ENCODE results near the gene CD244. TPM values are rescaled to one million over a fixed set of nuclear protein-coding genes. Genes with fewer than 3 reads are reported as not detected.
"Not testable (repeated sequence)": the region's sequence is repeated elsewhere in the genome, so short reads cannot be mapped to it uniquely, and the experiment has no call there.

Gene CD244
- total and polyA plus RNA-seq, 7 donors = 0.16 to 1.8 (median 0.36) TPM; not detected in 2

DNA sequence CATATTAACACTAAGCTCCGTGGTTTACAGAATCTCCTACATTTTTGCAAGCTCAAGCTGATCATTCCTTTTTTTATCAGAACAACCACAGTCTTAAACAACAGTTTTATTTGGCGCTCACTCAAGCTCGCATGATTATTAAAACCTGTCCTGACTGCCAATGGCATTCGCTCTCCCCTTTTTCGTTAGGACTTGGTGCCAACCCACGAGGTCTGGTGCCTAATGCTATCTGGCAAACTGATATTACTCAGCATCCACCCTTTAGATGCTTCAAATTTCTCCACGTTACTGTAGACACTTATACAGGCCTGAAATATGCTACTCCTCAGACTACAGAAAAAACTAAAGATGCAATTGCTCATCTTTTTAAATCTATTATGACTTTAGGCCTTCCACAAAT is 45.3 kb upstream of the CD244 start:
- TF ChIP-seq, protein P1, sequence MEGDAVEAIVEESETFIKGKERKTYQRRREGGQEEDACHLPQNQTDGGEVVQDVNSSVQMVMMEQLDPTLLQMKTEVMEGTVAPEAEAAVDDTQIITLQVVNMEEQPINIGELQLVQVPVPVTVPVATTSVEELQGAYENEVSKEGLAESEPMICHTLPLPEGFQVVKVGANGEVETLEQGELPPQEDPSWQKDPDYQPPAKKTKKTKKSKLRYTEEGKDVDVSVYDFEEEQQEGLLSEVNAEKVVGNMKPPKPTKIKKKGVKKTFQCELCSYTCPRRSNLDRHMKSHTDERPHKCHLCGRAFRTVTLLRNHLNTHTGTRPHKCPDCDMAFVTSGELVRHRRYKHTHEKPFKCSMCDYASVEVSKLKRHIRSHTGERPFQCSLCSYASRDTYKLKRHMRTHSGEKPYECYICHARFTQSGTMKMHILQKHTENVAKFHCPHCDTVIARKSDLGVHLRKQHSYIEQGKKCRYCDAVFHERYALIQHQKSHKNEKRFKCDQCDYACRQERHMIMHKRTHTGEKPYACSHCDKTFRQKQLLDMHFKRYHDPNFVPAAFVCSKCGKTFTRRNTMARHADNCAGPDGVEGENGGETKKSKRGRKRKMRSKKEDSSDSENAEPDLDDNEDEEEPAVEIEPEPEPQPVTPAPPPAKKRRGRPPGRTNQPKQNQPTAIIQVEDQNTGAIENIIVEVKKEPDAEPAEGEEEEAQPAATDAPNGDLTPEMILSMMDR (IDR thresholded peaks at IDR 0.05) = no peak
- no peak for TF ChIP-seq EP300 (IDR thresholded peaks at IDR 0.05)
- no peak for TF ChIP-seq POLR2A (IDR thresholded peaks at IDR 0.05)
- TF ChIP-seq POLR2AphosphoS5 (IDR thresholded peaks at IDR 0.05) = no peak

DNA sequence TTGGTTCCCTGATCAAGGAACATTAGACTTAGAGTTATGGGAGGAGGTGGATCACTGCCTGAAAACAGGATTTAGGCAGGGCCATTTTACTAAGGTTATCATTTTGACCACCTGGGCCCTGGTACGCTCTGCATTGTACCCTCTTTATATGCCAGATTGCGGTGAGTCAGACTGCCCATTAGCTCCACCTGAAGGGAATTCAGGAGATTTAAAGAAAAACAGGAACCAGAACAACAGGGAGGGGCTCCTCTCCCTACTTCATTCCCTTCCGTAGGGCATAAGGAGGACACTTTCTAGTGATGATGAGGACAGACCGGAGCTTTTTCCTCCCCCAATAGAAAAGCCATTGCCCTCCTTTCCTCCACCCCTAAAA is 42.9 kb upstream of the CD244 start:
- DNase-seq = no peak
- Histone ChIP-seq H3K27ac (no peak overlapping the region), H3K4me1 (no peaks in the 10 kb centered on the region), H3K27me3 (no peaks in the 10 kb centered on the region), H3K4me3 (no peak overlapping the region), H3K9me3 (peaks cover 0 to 3% (median 0%) of the 10 kb centered on the region in 4 donors), H3K36me3 (no peaks in the 10 kb centered on the region)
- TF ChIP-seq, protein P1 (IDR thresholded peaks at IDR 0.05) = no peak
- TF ChIP-seq POLR2AphosphoS5 (IDR thresholded peaks at IDR 0.05) (no peak), EP300 (IDR thresholded peaks at IDR 0.05) (no peak), POLR2A (IDR thresholded peaks at IDR 0.05) (no peak)
- WGBS, 2 donors = 87% methylated on average over 4 of the region's 4 CpGs
- intact Hi-C loops (cut with DNase I) = no loop called here

More for the DNA sequence above, 45.3 kb upstream of the CD244 start:
- no peaks in the 10 kb centered on the region for H3K9me3 ChIP-seq
- intact Hi-C loops (cut with DNase I) = no loop called here
- no peak for DNase-seq
- no peaks in the 10 kb centered on the region for H3K27me3 ChIP-seq
- H3K36me3 ChIP-seq = no peaks in the 10 kb centered on the region
- 82 to 87% methylated on average over 7 of the region's 7 CpGs for WGBS, 2 donors
- H3K27ac ChIP-seq = no peak overlapping the region
- no peak overlapping the region for H3K4me3 ChIP-seq
- no peaks in the 10 kb centered on the region for H3K4me1 ChIP-seq

DNA sequence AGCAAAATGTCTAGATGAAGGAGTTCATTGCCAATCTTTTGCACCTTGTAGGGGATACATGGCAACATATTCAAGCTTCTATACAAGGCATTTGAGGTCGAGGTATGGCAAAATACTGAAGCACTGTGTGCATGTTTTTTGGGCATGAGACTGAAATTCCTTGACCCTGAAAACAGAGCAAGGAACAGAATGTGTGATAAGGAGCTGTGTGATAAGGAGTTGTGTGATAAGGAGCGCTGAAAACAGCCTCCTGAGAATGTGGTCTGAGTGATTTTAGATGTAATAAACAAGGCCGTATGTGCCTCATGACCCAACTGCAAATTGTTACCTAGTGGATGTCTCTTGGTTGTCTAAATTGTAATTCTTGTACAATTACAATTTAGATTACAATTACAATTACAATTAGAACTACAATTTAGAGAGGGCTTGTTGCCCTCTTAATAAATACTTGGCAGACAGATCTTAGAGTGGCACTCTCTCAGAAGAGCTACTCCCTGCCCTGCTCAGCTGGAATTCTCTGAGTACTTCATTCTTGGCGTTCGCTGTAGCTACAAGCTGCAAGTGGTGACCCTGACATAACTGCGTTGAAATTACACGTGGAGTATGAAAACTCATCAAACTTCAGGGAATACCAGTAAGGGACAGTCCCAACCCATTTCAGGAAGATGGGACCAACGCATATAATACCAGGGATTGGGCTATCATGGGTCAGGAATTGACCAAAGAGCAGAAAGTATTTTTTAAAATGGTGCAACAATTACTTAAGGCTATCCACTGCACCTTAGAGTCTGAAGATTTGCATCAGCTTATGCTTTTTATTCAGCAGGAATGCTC is 42.3 kb upstream of the CD244 start:
- no peak for TF ChIP-seq POLR2AphosphoS5 (IDR thresholded peaks at IDR 0.05)
- TF ChIP-seq POLR2A (IDR thresholded peaks at IDR 0.05) = no peak
- TF ChIP-seq, protein P1 (IDR thresholded peaks at IDR 0.05) = no peak
- no peak for TF ChIP-seq EP300 (IDR thresholded peaks at IDR 0.05)
- 75 to 88% methylated on average over 8 of the region's 8 CpGs for WGBS, 2 donors

DNA sequence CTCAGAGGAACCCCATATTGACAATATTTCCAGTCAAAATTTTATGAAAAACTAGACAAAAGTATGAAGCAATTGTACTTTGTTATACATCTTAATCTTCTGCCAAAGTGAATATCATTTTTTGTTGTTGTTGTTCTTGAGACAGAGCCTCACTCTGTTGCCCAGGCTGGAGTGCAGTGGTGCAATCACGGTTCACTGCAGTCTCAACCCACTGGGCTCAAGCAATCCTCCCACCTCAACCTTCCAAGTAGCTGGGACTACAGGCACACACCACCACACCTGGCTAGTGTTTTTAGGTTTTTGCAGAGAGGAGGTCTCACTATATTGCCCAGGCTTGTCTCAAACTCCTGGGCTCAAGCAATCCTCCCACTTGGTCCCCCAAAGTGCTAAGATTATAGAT is 39.6 kb upstream of the CD244 start:
- 72 to 84% methylated on average over 1 of the region's 1 CpG for WGBS, 2 donors
- H3K4me3 ChIP-seq; intact Hi-C loops (cut with DNase I); H3K27ac ChIP-seq; H3K36me3 ChIP-seq; H3K27me3 ChIP-seq; DNase-seq; H3K4me1 ChIP-seq; H3K9me3 ChIP-seq: not testable (repeated sequence)

More for the DNA sequence above, 42.3 kb upstream of the CD244 start:
- no peaks in the 10 kb centered on the region for H3K36me3 ChIP-seq
- peaks cover 0 to 5% (median 0%) of the 10 kb centered on the region in 4 donors for H3K9me3 ChIP-seq
- no peaks in the 10 kb centered on the region for H3K4me1 ChIP-seq
- no peaks in the 10 kb centered on the region for H3K27me3 ChIP-seq
- intact Hi-C loops (cut with DNase I) = no loop called here
- H3K4me3 ChIP-seq = no peak overlapping the region
- no peak overlapping the region for H3K27ac ChIP-seq
- DNase-seq = no peak

DNA sequence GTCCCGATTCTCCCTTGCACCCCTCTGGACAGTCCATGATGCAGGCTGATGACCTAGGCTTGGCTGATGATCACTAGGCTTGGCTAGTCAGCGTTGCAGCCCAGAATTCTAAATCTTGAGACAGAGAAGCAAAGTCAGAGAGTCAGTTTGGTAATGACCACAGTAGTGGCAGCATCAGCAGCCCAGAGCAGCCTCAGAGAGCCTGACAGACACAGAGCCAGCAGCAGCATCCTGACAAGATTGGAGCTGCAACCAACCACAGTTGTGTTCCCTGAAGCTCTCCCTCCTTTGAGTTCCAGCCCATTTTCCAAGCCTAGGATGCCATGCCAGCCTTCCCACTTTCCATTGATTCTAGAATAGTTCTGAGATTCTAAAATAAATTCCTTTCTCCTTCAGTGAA is 39.1 kb upstream of the CD244 start:
- no peaks in the 10 kb centered on the region for H3K4me1 ChIP-seq
- H3K36me3 ChIP-seq = no peaks in the 10 kb centered on the region
- no peak overlapping the region for H3K4me3 ChIP-seq
- DNase-seq = no peak
- no peak for TF ChIP-seq EP300 (IDR thresholded peaks at IDR 0.05)
- TF ChIP-seq POLR2A (IDR thresholded peaks at IDR 0.05) = no peak
- TF ChIP-seq, protein P1 (IDR thresholded peaks at IDR 0.05) = no peak
- TF ChIP-seq POLR2AphosphoS5 (IDR thresholded peaks at IDR 0.05) = no peak
- H3K27me3 ChIP-seq = no peaks in the 10 kb centered on the region
- WGBS, 2 donors = 86 to 93% methylated on average over 2 of the region's 2 CpGs
- intact Hi-C loops (cut with DNase I) = no loop called here
- peaks cover 0 to 5% (median 0%) of the 10 kb centered on the region in 4 donors for H3K9me3 ChIP-seq
- no peak overlapping the region for H3K27ac ChIP-seq

DNA sequence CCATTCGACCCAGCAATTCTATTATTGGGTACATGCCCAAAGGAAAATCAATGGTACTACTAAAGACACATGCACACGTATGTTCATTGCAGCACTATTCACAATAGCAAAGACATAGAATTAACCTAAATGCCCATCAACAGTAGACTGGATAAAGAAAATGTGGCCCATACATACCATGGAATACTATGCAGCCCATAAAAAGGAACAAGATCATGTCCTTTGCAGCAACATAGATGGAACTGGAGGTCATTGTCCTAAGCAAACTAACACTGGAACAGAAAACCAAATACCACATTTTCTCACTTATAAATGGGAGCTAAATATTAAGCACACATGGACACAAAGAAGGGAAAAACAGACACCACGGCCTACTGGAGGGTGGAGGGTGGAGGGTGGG is 38.0 kb upstream of the CD244 start:
- H3K36me3 ChIP-seq; H3K9me3 ChIP-seq; intact Hi-C loops (cut with DNase I); H3K27me3 ChIP-seq; DNase-seq; H3K27ac ChIP-seq; H3K4me3 ChIP-seq; H3K4me1 ChIP-seq: not testable (repeated sequence)
- 66 to 93% methylated on average over 3 of the region's 3 CpGs for WGBS, 2 donors

DNA sequence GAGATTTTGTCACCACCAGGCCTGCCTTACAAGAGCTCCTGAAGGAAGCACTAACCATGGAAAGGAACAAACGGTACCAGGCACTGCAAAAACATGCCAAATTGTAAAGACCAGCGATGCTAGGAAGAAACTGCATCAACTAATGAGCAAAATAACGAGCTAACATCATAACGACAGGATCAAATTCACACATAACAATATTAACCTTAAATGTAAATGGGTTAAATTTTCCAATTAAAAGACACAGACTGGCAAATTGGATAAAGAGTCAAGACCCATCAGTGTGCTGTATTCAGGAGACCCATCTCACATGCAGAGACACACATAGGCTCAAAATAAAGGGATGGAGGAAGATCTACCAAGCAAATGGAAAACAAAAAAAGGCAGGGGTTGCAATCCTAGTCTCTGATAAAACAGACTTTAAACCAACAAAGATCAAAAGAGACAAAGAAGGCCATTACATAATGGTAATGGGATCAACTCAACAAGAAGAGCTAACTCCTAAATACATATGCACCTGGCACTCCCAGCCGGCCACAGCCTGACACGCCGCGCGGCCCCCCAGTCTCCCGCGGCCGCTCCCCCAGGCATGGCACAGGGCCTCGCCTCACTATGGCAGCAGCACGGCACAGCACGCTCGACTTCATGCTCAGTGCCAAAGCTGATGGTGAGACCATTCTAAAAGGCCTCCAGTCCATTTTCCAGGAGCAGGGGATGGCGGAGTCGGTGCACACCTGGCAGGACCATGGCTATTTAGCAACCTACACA is 31.9 kb upstream of the CD244 start:
- intact Hi-C loops (cut with DNase I); H3K4me1 ChIP-seq; H3K4me3 ChIP-seq; H3K27ac ChIP-seq; H3K27me3 ChIP-seq; DNase-seq; H3K36me3 ChIP-seq; H3K9me3 ChIP-seq: not testable (repeated sequence)
- WGBS, 2 donors = 95 to 96% methylated on average over 18 of the region's 18 CpGs
